ENCODE results near the gene HOXB2. TPM values are rescaled to one million over a fixed set of nuclear protein-coding genes. Genes with fewer than 3 reads are reported as not detected.

HOXB2 gene
- total RNA-seq, 1 experiment from 2014 or later = not detected

DNA sequence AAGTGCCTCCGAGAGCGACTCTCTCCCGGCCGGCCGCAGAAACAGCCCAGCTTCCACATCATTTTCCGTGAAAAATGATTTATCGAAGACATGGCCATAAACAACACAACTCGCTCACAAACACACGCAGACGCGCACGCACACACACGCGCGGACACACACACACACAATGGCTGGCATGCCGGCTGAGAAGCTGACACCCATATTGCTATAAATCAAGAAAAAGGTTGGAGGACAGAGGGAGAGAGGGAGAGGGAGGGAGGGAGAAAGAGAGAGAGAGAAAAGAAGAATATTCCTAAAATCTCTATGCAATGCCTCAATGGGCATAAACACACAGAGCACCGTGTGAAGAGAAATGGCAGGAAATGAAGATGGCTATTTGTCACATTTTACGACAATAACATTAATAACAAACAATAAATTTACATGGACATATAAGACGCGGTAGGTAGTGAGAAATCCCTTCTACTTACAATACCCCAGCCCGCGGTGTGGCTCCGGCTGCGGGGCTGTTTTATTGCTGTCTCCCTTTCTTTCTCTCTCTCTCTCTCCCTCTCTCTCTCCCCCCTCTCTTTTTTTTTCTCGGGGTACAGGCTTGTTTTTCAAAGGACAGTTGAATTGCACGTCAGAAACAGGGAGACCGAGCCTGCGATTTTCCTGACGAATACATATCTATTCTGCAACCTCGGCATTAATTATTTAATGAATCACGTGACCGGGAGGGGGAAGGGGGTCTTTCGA lies 23.8 kb upstream of the HOXB2 start:
- Histone ChIP-seq H3K27me3 (ENCODE audit: insufficient read depth, low read length) (peaks cover 99% of the 10 kb centered on the region), H3K27ac (ENCODE audit: insufficient read length, low read depth, low read length) (no peak overlapping the region), H2AK5ac (ENCODE audit: insufficient read length, low read length) (no peak overlapping the region), H3K4me1 (ENCODE audit: insufficient read depth, low read length) (peaks cover 2% of the 10 kb centered on the region; the same call in 1 of the 2 replicates), H4K91ac (ENCODE audit: insufficient read length, low read depth, low read length) (no peak overlapping the region), H2BK5ac (ENCODE audit: insufficient read length, low read length) (no peak overlapping the region), H2AFZ (ENCODE audit: low read length) (no peak overlapping the region), H3K56ac (ENCODE audit: insufficient read length, low read depth, low read length) (no peak overlapping the region), H3K23me2 (ENCODE audit: insufficient read length, low read depth, low read length, poor library complexity, severe bottlenecking) (no peaks in the 10 kb centered on the region), H4K8ac (replicated peaks; ENCODE audit: insufficient read length, low read depth, low read length) (no peak overlapping the region), H4K20me1 (ENCODE audit: control insufficient read depth, insufficient read depth, insufficient read length) (peaks cover 4% of the 10 kb centered on the region), H3K14ac (ENCODE audit: insufficient read depth, low read length) (no peak overlapping the region), H3K9me3 (ENCODE audit: control insufficient read depth, low read depth, low read length) (no peaks in the 10 kb centered on the region), H2BK20ac (ENCODE audit: low read depth, low read length, poor library complexity, severe bottlenecking) (no peak overlapping the region), H2BK120ac (ENCODE audit: low read depth, low read length, poor library complexity, severe bottlenecking) (no peak overlapping the region), H3K4ac (ENCODE audit: low read depth, low read length) (no peak overlapping the region), H2BK15ac (ENCODE audit: low read depth, low read length) (no peak overlapping the region), H4K5ac (ENCODE audit: insufficient read length, low read depth, low read length) (no peak overlapping the region), H3T11ph (ENCODE audit: low read length) (no peak overlapping the region), H2BK12ac (ENCODE audit: insufficient read length, low read depth, low read length) (no peak overlapping the region), H3K9ac (ENCODE audit: extremely low read depth, insufficient read length, low read length) (no peak overlapping the region), H3K4me2 (ENCODE audit: insufficient read depth, insufficient read length, low read length) (no peak overlapping the region), H3K23ac (ENCODE audit: insufficient read length, low read depth, low read length) (no peak overlapping the region), H3K79me1 (ENCODE audit: insufficient read depth, low read depth, low read length, poor library complexity, severe bottlenecking) (no peaks in the 10 kb centered on the region), H3K18ac (ENCODE audit: insufficient read length, low read depth, low read length) (no peak overlapping the region), H3K79me2 (ENCODE audit: insufficient read depth, low read length) (no peaks in the 10 kb centered on the region)
- Mint-ChIP-seq H3K9me3 (peaks cover 0 to 7% of the 10 kb centered on the region in 2 experiments; a peak in 2 of 5 replicates), H3K27me3 (ENCODE audit: low read depth) (peaks cover 4% of the 10 kb centered on the region), H3K4me1 (peaks cover 6 to 20% of the 10 kb centered on the region in 2 experiments), H3K27ac (no peak overlapping the region), H3K36me3 (ENCODE audit: insufficient read depth in 1 of 3, low read depth in 3 of 3) (no peaks in the 10 kb centered on the region; a peak in 1 of 7 replicates), H3K4me3 (no peak overlapping the region; a peak in 1 of 5 replicates)
- no CpG with 5 or more reads among the region's 33 CpGs for WGBS (ENCODE audit: extremely low coverage, insufficient read length, low lambda C conversion rate)
- DNase-seq = no peak
- TF ChIP-seq CTCF (conservative IDR thresholded peaks at IDR 0.05) = no peak
